GM21528 (cell line): ENCODE data around the gene MPHOSPH9.
A peak's percentile ranks its signal among the peaks of the same experiment; 100 is the strongest.
"Not testable (repeated sequence)": the region's sequence is repeated elsewhere in the genome, so short reads cannot be mapped to it uniquely, and the experiment has no call there.

ENCODE experiments used
- ATAC-seq: cut with Tn5 transposase; IDR thresholded peaks from one replicate; pipeline ENCODE4 v1.9.1; 2021; ENCODE audit warnings: mild to moderate bottlenecking, moderate library complexity; ENCODE audit not compliant: unreplicated experiment, low FRiP score

The MPHOSPH9 gene

GRCh38 chr12:123258593-123258992, 25.7 kb upstream of the MPHOSPH9 start:
- no peak for ATAC-seq

- ATAC-seq, result no peak
Measured at GRCh38 chr12:123254853-123255446, 22.0 kb upstream of the MPHOSPH9 start.

DNA sequence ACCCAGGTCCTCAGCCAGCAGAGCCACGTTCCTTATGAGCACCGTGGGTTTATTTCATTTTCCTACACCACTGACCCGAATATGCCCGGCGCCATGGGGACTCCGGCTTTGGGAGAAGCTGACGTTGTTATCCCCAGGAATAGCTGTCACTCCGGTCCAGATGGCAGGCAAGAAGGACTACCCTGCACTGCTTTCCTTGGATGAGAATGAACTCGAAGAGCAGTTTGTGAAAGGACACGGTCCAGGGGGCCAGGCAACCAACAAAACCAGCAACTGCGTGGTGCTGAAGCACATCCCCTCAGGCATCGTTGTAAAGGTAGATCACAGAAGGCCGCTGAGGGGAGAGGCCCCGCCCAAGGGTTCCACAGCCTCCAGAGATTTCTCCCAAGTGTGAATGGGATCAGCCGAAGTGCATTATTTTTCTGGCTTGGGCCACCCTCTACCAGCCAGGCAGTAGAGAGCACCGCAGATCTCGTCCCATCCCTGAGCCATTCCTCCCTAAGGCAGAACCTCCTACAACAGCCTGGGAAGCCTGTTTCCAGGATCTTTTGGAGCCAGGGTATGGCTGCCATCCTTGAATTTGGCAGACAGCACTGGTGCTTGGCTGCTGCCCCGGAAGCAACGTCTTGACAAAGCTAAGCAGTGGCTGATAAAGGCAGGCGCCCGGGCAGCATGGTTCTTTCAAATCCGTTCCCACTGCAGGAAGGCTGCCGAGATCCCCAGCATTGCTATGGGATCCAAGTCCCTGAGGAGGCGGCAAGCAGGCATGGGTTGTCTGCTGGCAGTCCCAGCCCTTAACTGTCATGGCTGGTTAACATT, 20.9 kb upstream of the MPHOSPH9 start:
- no peak for ATAC-seq

DNA sequence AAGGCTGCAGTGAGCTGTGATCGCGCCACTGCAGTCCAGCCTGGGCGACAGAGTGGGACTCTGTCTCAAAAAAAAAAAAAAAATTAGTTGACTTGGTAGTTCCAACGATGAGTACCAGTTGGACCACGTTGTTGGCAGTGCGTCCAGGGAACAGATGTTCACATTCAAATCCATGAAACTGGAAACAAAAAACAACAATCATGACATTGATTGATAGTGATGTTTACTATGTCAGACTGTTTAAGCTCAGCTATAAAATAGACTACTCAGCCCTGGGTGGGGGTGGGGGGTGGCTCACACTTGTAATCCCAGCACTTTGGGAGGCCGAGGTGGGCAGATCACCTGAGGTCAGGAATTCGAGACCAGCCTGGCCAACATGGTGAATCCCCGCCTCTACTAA, 19.4 kb upstream of the MPHOSPH9 start:
- not testable (repeated sequence) for ATAC-seq

GRCh38 chr12:123251403-123252076, 18.6 kb upstream of the MPHOSPH9 start:
- no peak for ATAC-seq

DNA sequence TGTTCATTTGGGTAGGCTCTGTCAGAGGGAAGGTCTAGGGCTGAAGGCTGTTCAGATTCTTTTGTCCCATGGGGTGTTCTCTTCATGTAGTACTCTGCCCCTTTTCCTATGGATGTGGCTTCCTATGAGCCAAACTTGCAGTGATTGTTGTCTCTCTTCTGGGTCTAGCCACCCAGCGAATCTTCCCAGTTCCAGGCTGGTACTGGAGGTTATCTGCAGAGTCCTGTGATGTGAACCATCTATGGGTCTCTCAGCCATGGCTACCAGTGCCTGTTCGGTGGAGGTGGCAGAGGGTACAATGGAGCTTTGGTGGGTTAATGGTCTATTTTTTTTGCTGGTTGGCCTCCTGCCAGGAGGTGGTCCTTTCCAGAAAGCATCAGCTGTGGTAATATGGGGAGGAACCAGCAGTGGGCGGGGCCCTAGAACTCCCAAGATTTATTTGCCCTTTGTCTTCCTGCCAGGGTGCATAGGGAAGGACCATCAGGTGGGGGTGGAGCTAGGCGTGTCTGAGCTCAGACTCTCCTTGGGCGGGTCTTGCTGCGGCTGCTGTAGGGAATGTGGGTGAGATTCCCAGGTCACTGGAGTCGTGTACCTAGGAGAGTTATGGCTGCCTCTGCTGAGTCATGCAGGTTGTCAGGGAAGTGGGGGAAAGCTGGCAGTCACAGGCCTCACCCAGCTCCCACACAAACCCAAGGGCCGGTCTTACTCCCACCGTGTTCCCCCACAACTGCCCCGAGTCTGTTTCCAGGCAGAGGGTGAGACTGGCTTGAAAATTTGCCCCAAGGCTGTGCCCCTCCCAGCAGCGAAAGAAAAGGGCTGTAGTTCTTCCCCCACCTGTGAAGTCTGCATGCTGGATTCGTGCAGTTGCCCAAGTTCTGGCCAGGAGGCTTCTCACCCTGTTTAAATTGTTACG, 17.8 kb upstream of the MPHOSPH9 start:
- no peak for ATAC-seq

GRCh38 chr12:123248996-123249741, 16.2 kb upstream of the MPHOSPH9 start:
- not testable (repeated sequence) for ATAC-seq

- not testable (repeated sequence) for ATAC-seq
Measured at GRCh38 chr12:123248129-123248528, 15.2 kb upstream of the MPHOSPH9 start.

DNA sequence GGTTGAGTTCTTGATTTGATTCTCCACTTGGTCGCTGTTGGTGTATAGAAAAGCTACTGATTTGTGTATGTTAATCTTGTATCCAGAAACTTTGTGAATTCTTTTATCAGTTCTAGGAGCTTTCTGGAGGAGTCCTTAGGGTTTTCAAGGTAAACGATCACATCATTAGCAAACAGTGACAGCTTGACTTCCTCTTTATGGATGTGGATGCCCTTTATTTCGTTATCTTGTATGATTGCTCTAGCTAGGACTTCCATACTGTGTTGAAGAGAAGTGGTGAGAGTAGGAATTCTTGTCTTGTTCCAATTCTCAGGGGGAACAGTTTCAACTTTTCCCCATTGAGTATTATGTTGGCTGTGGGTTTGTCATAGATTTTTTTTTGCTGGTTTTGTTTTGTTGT, 12.7 kb upstream of the MPHOSPH9 start:
- no peak for ATAC-seq

DNA sequence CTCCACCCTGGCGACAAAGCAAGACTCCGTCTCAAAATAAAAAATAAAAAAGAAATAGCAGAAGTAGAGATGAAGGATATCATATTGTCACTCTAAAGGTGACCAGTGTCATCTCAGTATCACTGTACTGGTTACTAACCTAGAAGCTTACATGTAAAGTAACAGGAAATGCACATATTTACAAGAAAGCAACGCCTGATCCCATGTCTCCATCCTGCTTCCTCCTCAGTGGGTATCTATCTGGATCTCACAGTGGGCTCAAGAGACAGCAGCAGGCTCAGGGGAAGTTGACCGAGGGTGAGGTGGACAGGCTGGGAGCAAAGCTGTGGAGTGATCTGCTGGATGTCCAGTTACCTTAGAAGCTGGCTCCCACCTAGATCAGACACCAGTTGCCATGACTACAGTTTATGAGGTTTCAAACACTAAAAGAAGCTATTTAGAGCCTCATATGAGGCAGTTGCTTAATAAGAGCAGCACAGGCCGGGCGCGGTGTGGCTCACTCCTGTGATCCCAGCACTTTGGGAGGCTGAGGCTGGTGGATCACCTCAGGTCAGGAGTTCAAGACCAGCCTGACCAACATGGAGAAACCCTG, 10.8 kb upstream of the MPHOSPH9 start:
- ATAC-seq, result no peak

- no peak for ATAC-seq
Measured at GRCh38 chr12:123242116-123242904, 9.4 kb upstream of the MPHOSPH9 start.

- no peak for ATAC-seq
Measured at GRCh38 chr12:123238961-123239360, 6.0 kb upstream of the MPHOSPH9 start.

DNA sequence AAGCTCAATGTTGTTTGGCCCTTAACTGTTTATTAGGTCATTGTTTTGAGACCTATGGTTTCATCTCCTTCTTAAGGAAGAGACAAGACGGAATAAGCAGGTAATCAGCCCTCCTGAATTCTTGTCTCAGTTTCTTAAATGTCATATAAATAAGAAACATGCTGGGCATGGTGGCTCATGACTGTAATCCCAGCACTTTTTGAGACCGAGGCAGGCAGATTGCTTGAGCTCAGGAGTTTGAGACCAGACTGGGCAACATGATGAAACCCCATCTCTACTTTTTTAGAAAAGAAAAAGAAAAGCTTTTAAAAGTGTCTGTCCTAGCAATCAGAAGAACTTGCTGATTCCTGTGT, 5.4 kb upstream of the MPHOSPH9 start:
- ATAC-seq, result no peak

GRCh38 chr12:123237646-123238329, 4.8 kb upstream of the MPHOSPH9 start:
- no peak for ATAC-seq

GRCh38 chr12:123233505-123234308, 766 bp upstream of the MPHOSPH9 start:
- ATAC-seq, result peak; percentile 9

- no peak for ATAC-seq
Measured at GRCh38 chr12:123232472-123232806, 502 bp downstream of the MPHOSPH9 start.

GRCh38 chr12:123231931-123232330, 1.0 kb downstream of the MPHOSPH9 start:
- ATAC-seq, result no peak

DNA sequence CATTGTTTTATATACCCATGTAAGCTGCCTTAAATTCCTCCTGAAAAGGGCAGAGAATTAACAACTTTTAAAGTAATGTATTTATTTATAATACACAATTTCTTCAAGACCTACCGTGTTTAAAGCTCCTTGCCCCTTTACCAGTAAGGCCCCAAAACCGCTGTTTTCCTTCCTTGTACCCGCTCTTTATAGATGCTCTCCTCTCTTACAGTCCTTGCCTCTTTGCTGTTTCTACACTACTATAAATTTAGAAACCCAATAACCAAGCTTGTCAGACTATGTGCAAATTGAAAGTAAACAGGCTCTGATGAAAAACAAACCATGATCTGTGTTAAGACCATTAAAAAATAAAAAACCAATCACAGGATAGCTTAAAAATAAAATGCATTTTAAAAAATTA, 3.9 kb downstream of the MPHOSPH9 start:
- no peak for ATAC-seq
